ENCODE results near the gene SRGN.
"Not testable (repeated sequence)": the region's sequence is repeated elsewhere in the genome, so short reads cannot be mapped to it uniquely, and the experiment has no call there.

The SRGN gene

GRCh38 chr10:69124563-69125268 is 36.8 kb downstream of the SRGN start:
- in situ Hi-C loops (cut with HindIII; ENCODE audit: low sequenced_read_pairs), result no loop called here

- in situ Hi-C loops (cut with HindIII; ENCODE audit: low sequenced_read_pairs), result no loop called here
Observed at GRCh38 chr10:69125554-69125953, 37.7 kb downstream of the SRGN start.

GRCh38 chr10:69130251-69130650 is 42.3 kb downstream of the SRGN start:
- in situ Hi-C loops (cut with HindIII; ENCODE audit: low sequenced_read_pairs), result no loop called here

GRCh38 chr10:69139961-69140360 is 52.1 kb downstream of the SRGN start:
- in situ Hi-C loops (cut with HindIII; ENCODE audit: low sequenced_read_pairs), result no loop called here

GRCh38 chr10:69141304-69141703 is 53.4 kb downstream of the SRGN start:
- in situ Hi-C loops (cut with HindIII; ENCODE audit: low sequenced_read_pairs), result no loop called here

GRCh38 chr10:69142074-69142473 is 54.2 kb downstream of the SRGN start:
- in situ Hi-C loops (cut with HindIII; ENCODE audit: low sequenced_read_pairs), result not testable (repeated sequence)

- in situ Hi-C loops (cut with HindIII; ENCODE audit: low sequenced_read_pairs), result no loop called here
Observed at GRCh38 chr10:69142983-69143382, 55.1 kb downstream of the SRGN start.

- in situ Hi-C loops (cut with HindIII; ENCODE audit: low sequenced_read_pairs), result no loop called here
Observed at GRCh38 chr10:69145329-69145728, 57.4 kb downstream of the SRGN start.

- in situ Hi-C loops (cut with HindIII; ENCODE audit: low sequenced_read_pairs), result no loop called here
Observed at GRCh38 chr10:69145864-69146263, 58.0 kb downstream of the SRGN start.

- in situ Hi-C loops (cut with HindIII; ENCODE audit: low sequenced_read_pairs), result no loop called here
Observed at GRCh38 chr10:69146759-69147158, 58.9 kb downstream of the SRGN start.

- in situ Hi-C loops (cut with HindIII; ENCODE audit: low sequenced_read_pairs), result no loop called here
Observed at GRCh38 chr10:69151984-69152383, 64.1 kb downstream of the SRGN start.

GRCh38 chr10:69153227-69153626 is 65.3 kb downstream of the SRGN start:
- in situ Hi-C loops (cut with HindIII; ENCODE audit: low sequenced_read_pairs), result no loop called here

All from DLD1 (cell line).